HUES64 (cell line): ENCODE measurements around the gene ITGAL.
"Not testable (repeated sequence)": the region's sequence is repeated elsewhere in the genome, so short reads cannot be mapped to it uniquely, and the experiment has no call there.

ENCODE experiments used
- H3K27ac ChIP-seq: 2 replicates; pipeline ENCODE4 v1.7.0; 2013; ENCODE audit warnings: low read depth, low read length, inconsistent platforms
- H3K27me3 ChIP-seq: 2 replicates; pipeline ENCODE4 v1.6.1; 2013; ENCODE audit warnings: mild to moderate bottlenecking, low read length; ENCODE audit not compliant: insufficient read depth
- H3K36me3 ChIP-seq: 2 replicates; pipeline ENCODE4 v1.6.1; 2013; ENCODE audit warnings: mild to moderate bottlenecking, low read length; ENCODE audit not compliant: insufficient read depth
- H3K4me1 ChIP-seq: 2 replicates; pipeline ENCODE4 v1.6.1; 2013; ENCODE audit warnings: mild to moderate bottlenecking, low read length, moderate library complexity; ENCODE audit not compliant: insufficient read depth
- H3K4me3 ChIP-seq: 2 replicates; pipeline ENCODE4 v1.5.1; 2013; ENCODE audit warnings: mild to moderate bottlenecking, low read length, moderate library complexity
- H3K9ac ChIP-seq: 2 replicates; pipeline ENCODE4 v1.6.1; 2013; ENCODE audit warnings: mild to moderate bottlenecking, low read depth, low read length
- H3K9me3 ChIP-seq: 2 replicates; pipeline ENCODE4 v1.6.1; 2013; ENCODE audit warnings: low read depth, low read length; ENCODE audit not compliant: insufficient read depth
- WGBS: fragments of 150-250, 120-280 bp; methylation state at CpG from one replicate; pipeline ENCODE4 v1.1.7; 2013; ENCODE audit warnings: missing lambda C conversion rate; 5-methylcytosine and 5-hydroxymethylcytosine counted together

ITGAL gene

DNA sequence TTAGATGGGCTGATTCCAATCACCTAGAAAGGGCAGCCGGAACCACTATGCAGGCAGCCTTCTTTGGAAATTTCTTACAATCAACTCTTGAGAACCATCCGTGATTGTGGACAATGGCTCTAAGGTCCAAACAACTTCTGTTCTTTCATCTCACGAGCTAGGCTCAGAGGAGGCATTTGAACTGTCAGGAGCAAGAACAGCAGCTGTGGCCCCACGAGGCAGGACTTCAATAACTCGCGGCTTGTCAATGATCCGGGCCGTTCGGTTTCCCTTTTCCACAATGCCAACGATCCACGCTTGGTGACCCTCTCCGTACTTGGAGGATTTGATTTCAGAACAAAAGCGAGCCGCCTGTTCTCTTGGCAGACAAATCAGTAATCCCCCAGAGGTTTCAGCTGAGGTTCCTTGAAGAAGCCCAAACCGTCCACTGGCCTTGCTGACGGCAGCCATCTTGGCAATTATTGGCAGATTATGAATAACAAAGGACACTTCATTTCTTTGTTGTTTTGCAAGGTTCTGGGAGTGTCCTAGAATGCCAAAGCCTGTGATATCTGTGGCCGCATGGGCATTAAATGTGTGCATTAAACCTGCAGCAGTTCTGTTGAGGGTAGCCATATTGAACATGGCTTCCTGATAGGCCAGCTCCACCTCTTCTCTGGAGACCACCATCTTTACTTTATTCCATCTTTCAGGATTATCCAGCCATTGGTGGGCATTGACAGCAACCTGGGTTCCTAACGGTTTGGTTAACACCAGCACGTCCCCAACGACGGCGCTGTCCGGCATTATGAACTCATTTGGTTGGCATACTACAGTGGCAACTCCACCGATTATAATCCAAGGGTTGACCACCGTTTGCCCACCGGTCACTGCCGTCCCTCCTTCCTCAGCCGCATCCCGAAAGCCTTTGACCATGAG, 28.1 kb upstream of the ITGAL start:
- peaks cover 4% of the 10 kb centered on the region; the same call in 1 of the 2 replicates for H3K4me1 ChIP-seq
- no peak overlapping the region for H3K27ac ChIP-seq
- H3K27me3 ChIP-seq, result no peaks in the 10 kb centered on the region; the same call in 1 of the 2 replicates
- peaks cover 8% of the 10 kb centered on the region; the same call in 1 of the 2 replicates for H3K36me3 ChIP-seq
- 93% methylated on average over 29 of the region's 29 CpGs for WGBS
- H3K9me3 ChIP-seq, result no peaks in the 10 kb centered on the region
- peak overlapping the region; percentile 83 for H3K9ac ChIP-seq
- peak overlapping the region; percentile 82 for H3K4me3 ChIP-seq

DNA sequence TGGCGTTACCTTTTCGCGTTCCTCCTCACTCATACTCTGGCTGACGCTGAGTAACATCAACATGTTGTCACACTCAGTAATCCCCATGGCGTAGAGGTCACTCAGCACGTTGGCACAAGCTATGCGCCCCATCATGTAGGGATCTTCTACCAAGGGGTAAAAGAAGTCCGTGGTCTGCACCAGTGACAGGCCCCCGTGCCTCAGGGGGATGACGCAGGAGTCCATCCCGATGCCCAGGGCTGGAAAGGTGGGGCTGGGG, 27.5 kb upstream of the ITGAL start:
- peak overlapping the region; percentile 72; the same call in 1 of the 2 replicates for H3K27ac ChIP-seq
- 38% methylated on average over 11 of the region's 11 CpGs for whole genome bisulfite sequencing
- no peaks in the 10 kb centered on the region; the same call in 1 of the 2 replicates for H3K27me3 ChIP-seq
- peaks cover 8% of the 10 kb centered on the region; the same call in 1 of the 2 replicates for H3K36me3 ChIP-seq
- peak overlapping the region; percentile 82 for H3K4me3 ChIP-seq
- peak overlapping the region; percentile 83 for H3K9ac ChIP-seq
- H3K4me1 ChIP-seq, result peaks cover 4% of the 10 kb centered on the region; the same call in 1 of the 2 replicates
- no peaks in the 10 kb centered on the region for H3K9me3 ChIP-seq

DNA sequence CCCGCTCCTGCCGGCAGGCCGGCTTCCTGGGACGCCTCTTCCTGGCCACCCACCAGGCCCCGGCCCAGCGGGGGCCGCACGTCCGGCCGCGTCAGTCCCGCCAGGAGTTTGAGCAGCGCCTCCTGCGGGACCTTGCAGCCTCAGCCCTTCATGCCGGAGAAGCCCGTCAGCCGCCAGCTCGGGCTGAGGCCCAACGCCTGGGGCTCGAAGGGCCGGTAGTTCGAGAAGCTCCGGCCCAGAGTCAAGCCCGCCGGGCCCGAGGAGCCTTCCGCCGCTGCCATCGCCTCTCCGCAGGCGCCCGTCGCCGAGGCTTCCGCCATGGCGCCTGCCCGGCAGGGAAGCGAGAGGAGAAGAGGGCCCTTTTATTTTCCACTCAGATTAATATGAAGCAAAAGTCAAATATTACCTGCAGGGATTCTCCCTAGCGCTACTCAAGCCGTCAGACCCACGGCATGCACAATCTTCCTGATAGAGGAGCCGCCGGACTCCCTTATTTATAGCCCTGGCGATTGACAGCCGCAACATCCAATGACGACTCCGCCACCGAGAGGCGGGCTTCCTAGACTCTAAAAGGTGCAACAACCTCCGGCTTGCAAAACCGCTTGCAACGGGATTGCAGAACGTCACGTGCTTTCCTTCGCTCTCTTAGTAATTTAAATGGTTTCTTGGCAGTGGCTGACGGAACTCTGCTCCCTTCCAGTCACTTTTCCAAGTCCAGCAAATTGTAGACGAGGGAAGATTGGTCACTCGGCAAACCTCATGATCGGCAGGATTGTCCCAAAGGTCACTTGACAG, 26.9 kb upstream of the ITGAL start, which contains the start of gene SEPHS2:
Gene SEPHS2, minus strand, starts transcription at position 467 of the 795 bp plus-strand sequence. Its CDS starts 147 bp downstream, at position 320.
- Histone ChIP-seq H3K4me1 (peaks cover 4% of the 10 kb centered on the region; the same call in 1 of the 2 replicates), H3K27ac (peak within 1 kb of the TSS; percentile 72; the same call in 1 of the 2 replicates), H3K4me3 (peak within 1 kb of the TSS; percentile 82), H3K9ac (peak within 1 kb of the TSS; percentile 83), H3K9me3 (no peaks in the 10 kb centered on the region), H3K27me3 (no peaks in the 10 kb centered on the region), H3K36me3 (peaks cover 8% of the 10 kb centered on the region; the same call in 1 of the 2 replicates)
- WGBS, result 3% methylated on average over 59 of the region's 59 CpGs

DNA sequence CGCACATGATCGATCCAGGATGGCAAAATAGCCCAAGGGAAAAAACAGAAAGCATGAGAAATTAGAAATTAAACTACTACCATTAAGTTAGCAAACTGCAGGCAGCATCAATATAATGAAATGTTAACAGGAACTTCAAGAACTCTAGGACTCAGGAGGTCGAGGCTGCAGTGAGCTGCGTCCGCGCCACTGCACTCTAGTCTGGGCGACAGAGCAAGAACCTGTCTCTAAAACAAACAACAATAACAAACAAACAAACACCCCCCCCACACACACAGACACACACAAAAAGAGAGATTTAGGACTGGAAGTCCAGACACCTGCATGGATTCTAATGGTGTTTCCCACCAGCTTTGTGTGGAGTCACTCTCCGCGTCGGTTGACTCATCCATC, 26.3 kb upstream of the ITGAL start:
- Histone ChIP-seq H3K9me3 (no peaks in the 10 kb centered on the region), H3K27me3 (no peaks in the 10 kb centered on the region), H3K9ac (peak overlapping the region; percentile 33), H3K4me3 (peak overlapping the region; percentile 82), H3K36me3 (peaks cover 8% of the 10 kb centered on the region; the same call in 1 of the 2 replicates), H3K4me1 (peaks cover 4% of the 10 kb centered on the region; the same call in 1 of the 2 replicates), H3K27ac (0 out of 2 replicates have a peak overlapping the region, but pooled peaks have one; percentile 3)
- WGBS, result 92% methylated on average over 10 of the region's 10 CpGs

DNA sequence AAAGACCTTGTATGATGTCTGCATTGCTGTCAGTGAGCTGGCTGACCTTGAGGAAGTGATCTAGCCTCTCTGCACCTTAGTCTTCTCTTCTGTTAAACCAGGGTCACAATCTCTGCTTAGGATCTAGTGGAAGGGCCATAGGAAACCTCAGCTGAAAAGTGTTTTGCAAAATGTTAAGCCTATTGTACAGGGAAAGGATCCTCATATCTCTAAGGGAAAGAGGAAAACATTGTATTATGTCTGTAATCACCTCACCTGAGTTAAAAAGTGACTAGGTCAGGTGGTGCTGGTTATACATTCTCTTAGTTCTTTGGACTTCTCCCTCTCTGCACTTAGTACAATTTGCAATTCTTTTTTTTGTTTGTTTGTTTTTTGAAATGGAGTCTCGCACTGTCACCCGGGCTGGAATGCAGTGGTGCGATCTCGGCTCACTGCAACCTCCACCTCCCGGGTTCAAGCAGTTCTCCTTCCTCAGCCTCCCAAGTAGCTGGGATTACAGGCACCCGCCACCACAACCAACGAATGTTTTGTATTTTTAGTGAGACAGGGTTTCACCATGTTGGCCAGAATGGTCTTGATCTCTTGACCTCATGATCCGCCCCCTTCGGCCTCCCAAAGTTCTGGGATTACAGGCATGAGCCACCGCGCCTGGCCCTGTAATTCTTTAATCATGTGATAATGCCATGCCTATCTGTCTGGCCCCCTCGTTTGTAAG, 24.9 kb upstream of the ITGAL start:
- Histone ChIP-seq H3K36me3 (peaks cover 8% of the 10 kb centered on the region; the same call in 1 of the 2 replicates), H3K4me3 (no peak overlapping the region), H3K9ac (no peak overlapping the region), H3K27ac (no peak overlapping the region), H3K9me3 (no peaks in the 10 kb centered on the region), H3K27me3 (no peaks in the 10 kb centered on the region), H3K4me1 (peaks cover 4% of the 10 kb centered on the region; the same call in 1 of the 2 replicates)
- 94% methylated on average over 12 of the region's 12 CpGs for WGBS

DNA sequence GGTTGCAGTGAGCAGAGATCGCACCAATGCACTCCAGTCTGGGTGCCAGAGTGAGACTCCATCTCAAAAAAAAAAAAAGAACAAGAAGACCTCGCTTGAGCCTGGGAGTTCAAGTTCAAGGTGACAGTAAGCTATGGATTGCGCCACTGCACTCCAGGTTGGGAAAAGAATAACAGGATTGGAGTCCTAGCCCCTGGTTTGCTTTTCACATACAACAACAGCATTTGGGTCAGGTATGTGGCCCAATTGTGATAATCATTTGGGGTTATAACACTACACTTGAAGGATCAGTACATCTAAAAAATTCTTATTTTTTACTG, 23.5 kb upstream of the ITGAL start:
- Histone ChIP-seq H3K27me3 (no peaks in the 10 kb centered on the region), H3K9me3 (no peaks in the 10 kb centered on the region), H3K9ac (no peak overlapping the region), H3K4me3 (no peak overlapping the region), H3K27ac (no peak overlapping the region), H3K36me3 (peaks cover 5% of the 10 kb centered on the region; the same call in 1 of the 2 replicates), H3K4me1 (peaks cover 4% of the 10 kb centered on the region; the same call in 1 of the 2 replicates)
- WGBS, result 93% methylated on average over 3 of the region's 3 CpGs

DNA sequence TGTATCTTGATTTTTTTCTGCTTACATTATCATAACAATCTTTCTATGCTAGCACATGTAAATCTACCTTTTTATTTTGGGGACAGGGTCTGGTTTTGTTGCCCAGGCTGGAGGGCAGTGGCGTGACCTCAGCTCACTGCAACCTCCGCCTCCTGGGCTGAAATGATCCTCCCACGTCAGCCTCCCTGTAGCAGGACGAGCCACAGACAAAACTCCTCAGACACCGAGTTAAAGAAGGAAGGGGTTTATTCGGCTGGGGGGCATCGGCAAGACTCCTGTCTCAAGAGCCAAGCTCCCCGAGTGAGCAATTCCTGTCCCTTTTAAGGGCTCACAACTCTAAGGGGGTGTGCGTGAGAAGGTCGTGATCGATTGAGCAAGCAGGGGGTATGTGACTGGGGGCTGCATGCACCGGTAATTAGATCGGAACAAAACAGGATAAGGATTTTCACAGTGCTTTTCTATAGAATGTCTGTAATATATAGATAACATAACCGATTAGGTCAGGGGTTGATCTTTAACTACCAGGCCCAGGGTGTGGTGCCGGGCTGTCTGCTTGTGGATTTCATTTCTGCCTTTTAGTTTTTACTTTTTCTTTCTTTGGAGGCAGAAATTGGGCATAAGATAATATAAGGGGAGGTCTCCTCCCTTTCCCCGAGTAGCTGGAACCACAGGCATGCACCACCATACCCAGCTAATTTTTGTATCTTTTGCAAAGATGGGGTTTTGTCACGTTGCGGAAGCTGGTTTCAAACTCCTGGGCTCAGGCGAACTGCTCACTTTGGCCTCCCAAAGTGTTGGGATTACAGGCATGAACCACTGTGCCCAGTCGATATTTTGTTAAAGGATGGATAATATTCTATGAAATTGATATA, 19.6 kb upstream of the ITGAL start:
- not testable (repeated sequence) for H3K4me1 ChIP-seq, H3K27ac ChIP-seq, H3K9me3 ChIP-seq, H3K4me3 ChIP-seq, H3K36me3 ChIP-seq, H3K9ac ChIP-seq, H3K27me3 ChIP-seq
- 89% methylated on average over 17 of the region's 20 CpGs for WGBS

DNA sequence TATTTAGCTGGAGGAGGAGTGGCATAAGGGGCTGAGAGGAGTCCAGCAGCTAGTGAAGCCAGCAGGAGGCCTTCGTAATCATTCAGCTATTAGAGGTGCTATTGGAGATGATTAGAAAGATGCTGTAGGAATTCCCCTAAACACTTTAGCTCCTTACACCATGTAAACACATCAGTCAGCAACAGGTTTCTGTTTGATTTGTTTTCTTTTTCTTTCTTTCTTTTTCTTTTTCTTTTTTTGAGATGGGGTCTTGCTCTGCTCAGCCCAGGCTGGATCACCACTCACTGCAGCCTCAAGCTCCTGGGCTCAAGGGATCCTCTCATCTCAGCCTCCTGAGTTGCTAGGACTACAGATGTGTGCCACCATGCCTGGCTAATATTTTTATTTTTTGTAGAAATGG, 16.2 kb upstream of the ITGAL start:
- H3K9me3 ChIP-seq, result no peaks in the 10 kb centered on the region
- no peaks in the 10 kb centered on the region for H3K27me3 ChIP-seq
- H3K9ac ChIP-seq, result no peak overlapping the region
- no peak overlapping the region for H3K4me3 ChIP-seq
- H3K27ac ChIP-seq, result no peak overlapping the region
- 85% methylated on average over 1 of the region's 1 CpG for WGBS
- no peaks in the 10 kb centered on the region for H3K36me3 ChIP-seq
- no peaks in the 10 kb centered on the region for H3K4me1 ChIP-seq

DNA sequence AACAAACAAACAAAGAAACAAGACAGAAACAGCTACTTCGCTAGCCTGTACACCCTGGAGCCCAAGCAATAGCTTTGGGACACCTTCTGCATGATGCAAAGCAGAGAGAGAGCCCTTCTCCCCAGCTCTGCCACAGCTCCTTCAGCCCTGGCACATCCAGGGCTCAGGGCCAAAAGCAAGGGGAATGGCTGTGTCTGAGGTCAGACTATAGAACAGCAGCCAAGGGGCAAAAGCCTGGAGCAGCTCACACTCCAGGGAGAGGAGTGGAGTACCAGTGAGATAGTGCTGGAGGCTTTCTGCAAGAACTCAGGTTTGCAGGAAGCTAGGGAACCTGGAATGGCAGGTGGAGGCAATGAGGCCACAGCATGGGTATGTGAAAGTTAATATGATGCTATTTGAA, 15.3 kb upstream of the ITGAL start:
- WGBS, result 95% methylated on average over 1 of the region's 1 CpG
- Histone ChIP-seq H3K27ac (no peak overlapping the region), H3K4me1 (no peaks in the 10 kb centered on the region), H3K27me3 (no peaks in the 10 kb centered on the region), H3K9me3 (no peaks in the 10 kb centered on the region), H3K4me3 (no peak overlapping the region), H3K9ac (no peak overlapping the region), H3K36me3 (no peaks in the 10 kb centered on the region)
